Hematopoietic multipotent progenitor cell treated with erythropoietin and hydrocortisone succinate and interleukin-3 and kit ligand, for 8 days (in vitro differentiated cells): ENCODE data around the gene RFT1.

ENCODE experiments used
- DNase-seq: peaks from one replicate; pipeline ENCODE4 v3.0.0-alpha.2; 2015

Gene RFT1

GRCh38 chr3:53147903-53148400, 17.7 kb upstream of the RFT1 start:
- DNase-seq, result no peak

- no peak for DNase-seq
Measured at GRCh38 chr3:53147151-53147902, 17.1 kb upstream of the RFT1 start.

- DNase-seq, result no peak
Measured at GRCh38 chr3:53146319-53146891, 16.2 kb upstream of the RFT1 start.

GRCh38 chr3:53145713-53146080, 15.5 kb upstream of the RFT1 start:
- no peak for DNase-seq

GRCh38 chr3:53144862-53145712, 14.9 kb upstream of the RFT1 start:
- no peak for DNase-seq

GRCh38 chr3:53144446-53144845, 14.2 kb upstream of the RFT1 start:
- no peak for DNase-seq

GRCh38 chr3:53142986-53143385, 12.8 kb upstream of the RFT1 start:
- no peak for DNase-seq

- DNase-seq, result no peak
Measured at GRCh38 chr3:53140847-53141845, 10.9 kb upstream of the RFT1 start.

GRCh38 chr3:53139906-53140846, 9.9 kb upstream of the RFT1 start:
- no peak for DNase-seq

GRCh38 chr3:53137835-53138446, 7.7 kb upstream of the RFT1 start:
- DNase-seq, result no peak

- no peak for DNase-seq
Measured at GRCh38 chr3:53137221-53137620, 7.0 kb upstream of the RFT1 start.

GRCh38 chr3:53134631-53135232, 4.5 kb upstream of the RFT1 start:
- DNase-seq, result peak; percentile 78

GRCh38 chr3:53132347-53132746, 2.1 kb upstream of the RFT1 start:
- no peak for DNase-seq

- DNase-seq, result peak; percentile 92
Measured at GRCh38 chr3:53131096-53131495, 861 bp upstream of the RFT1 start.

- peak; percentile 98 for DNase-seq
Measured at GRCh38 chr3:53129344-53129743, 891 bp downstream of the RFT1 start.

GRCh38 chr3:53126601-53127000, 3.6 kb downstream of the RFT1 start:
- no peak for DNase-seq

GRCh38 chr3:53123953-53124352, 6.3 kb downstream of the RFT1 start:
- DNase-seq, result peak; percentile 57

GRCh38 chr3:53123510-53123909, 6.7 kb downstream of the RFT1 start:
- no peak for DNase-seq

- DNase-seq, result peak; percentile 23
Measured at GRCh38 chr3:53122933-53123305, 7.3 kb downstream of the RFT1 start.

GRCh38 chr3:53122255-53122932, 7.8 kb downstream of the RFT1 start:
- DNase-seq, result peak; percentile 28
